GM19099 (cell line): ENCODE results near the gene FURIN.

Experiments
- POLR2A ChIP-seq: IDR thresholded peaks from 3 replicates; pipeline ENCODE4 v1.6.1; 2011; ENCODE audit warnings: low read depth; ENCODE audit not compliant: insufficient read length; ENCODE audit errors: extremely low read depth

Gene FURIN

DNA sequence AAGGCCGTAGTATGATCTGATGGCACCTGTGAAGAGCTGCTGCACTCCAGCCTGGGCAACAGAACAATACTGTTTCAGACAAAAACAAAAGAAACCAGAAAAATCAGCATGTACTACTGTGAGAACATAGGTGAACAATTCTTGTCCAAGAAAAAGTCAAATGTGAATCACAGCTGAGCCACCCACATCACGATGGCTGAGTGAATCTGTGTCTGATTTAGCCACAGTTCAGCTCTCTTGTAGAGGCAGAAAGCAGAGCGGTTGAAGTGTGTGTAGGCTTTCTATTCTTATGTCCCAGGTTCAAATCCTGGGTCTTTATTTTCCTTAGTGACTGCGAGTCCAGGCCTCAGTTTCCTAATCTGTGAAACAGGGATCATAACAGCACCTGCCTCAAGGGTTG is 4.4 kb upstream of the FURIN start:
- TF ChIP-seq POLR2A: no peak

GRCh38 chr15:90864507-90864906 is 3.9 kb upstream of the FURIN start:
- TF ChIP-seq POLR2A: no peak

DNA sequence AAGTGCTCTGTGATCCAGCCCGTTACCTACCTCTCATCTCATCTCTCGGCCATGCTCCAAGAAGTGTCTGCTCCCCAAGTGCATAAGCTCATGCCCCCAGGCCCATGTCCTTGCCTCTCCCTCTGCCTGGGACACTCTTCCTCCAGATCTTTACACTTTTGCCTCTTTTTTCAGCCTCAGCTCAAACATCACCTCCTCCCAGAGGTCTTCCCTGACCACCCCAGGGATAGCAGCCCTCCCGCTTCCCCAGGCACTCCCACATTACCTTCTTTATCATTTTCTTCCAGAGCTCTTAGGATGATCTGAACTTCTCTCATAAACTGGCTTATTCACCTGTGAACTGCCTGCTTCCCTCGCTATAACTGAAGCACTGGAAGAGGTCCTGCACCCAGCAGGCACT is 2.7 kb upstream of the FURIN start:
- TF ChIP-seq POLR2A: no peak

DNA sequence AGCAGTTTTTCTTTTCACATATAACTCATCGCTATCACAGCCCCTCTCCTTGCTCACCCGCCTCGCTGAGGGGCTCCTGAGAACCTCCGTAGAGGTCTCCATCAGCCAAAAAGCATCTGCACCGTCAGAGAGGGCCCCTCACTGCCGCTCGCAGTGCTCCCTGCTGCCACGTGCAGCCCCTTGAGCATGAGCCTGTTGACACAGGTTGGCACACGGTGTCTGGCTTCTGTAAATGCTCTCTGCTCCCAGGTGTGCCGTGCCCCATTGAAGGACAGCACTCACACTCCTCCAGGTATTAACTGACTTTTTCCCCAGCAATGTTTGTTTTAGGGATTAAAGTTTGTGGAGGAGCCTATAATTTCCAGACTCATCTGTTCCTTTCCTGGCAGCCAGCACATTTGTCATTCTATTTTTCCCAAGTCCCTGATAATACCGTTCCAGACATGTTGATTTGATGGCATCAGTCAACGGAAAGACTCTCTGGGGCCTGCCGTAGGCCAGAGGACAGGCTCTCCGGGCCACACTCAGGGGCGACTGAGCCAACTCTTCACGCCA is 2.1 kb upstream of the FURIN start:
- no peak for TF ChIP-seq POLR2A

- TF ChIP-seq POLR2A: no peak
Observed at GRCh38 chr15:90866800-90867199, 1.6 kb upstream of the FURIN start.

DNA sequence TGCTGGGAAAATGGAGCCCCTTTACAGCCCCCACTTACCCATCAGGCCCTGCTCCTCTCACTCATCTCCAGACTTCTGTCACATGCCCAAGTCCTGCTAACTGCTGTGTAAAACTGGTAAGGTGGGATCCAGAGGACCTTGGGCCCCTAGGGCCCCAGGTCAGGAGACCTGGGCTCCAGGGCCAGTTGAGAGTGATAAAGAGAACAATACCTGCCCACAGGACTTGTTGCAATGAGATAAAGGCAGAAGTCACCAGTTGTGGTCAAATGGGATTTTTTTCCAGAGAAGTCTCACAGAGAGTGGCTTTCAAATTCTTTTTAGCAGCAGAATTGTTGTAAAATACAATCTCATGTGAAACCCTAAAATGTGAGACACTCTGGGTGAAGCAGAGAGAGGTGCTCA is 753 bp downstream of the FURIN start:
- no peak for TF ChIP-seq POLR2A

GRCh38 chr15:90869601-90870353 is 1.4 kb downstream of the FURIN start:
- TF ChIP-seq POLR2A: no peak

- no peak for TF ChIP-seq POLR2A
Observed at GRCh38 chr15:90870354-90871138, 2.2 kb downstream of the FURIN start.

DNA sequence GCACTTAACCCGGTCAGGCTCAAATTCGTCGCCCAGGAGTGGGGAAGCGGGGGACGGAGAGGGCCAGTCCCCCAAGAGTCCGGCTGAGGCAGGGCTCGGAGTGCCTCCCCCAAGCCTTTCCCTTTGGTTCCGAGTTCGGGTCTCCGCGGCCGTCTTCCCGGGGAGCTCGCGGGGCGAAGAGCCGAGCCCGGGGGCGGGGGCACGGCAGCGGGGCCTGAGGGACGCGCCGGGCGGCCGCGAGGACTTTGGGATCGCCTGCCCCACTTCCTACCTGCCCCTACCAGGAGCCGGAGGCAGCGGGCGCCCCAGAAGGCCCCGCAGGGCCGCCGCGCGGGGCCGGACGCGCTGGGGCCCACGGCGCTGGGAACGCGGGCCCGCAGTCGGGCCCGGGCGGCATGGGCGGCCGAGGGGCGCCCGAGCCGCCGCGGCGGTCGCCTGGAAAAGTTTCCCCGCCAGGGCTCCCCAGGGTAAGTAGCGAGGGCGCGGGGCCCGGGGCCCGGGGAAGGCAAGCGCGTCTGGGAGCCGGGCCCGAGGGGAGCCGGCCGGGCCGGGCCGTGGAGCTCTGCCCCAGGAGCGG is 2.8 kb downstream of the FURIN start:
- TF ChIP-seq POLR2A: no peak

DNA sequence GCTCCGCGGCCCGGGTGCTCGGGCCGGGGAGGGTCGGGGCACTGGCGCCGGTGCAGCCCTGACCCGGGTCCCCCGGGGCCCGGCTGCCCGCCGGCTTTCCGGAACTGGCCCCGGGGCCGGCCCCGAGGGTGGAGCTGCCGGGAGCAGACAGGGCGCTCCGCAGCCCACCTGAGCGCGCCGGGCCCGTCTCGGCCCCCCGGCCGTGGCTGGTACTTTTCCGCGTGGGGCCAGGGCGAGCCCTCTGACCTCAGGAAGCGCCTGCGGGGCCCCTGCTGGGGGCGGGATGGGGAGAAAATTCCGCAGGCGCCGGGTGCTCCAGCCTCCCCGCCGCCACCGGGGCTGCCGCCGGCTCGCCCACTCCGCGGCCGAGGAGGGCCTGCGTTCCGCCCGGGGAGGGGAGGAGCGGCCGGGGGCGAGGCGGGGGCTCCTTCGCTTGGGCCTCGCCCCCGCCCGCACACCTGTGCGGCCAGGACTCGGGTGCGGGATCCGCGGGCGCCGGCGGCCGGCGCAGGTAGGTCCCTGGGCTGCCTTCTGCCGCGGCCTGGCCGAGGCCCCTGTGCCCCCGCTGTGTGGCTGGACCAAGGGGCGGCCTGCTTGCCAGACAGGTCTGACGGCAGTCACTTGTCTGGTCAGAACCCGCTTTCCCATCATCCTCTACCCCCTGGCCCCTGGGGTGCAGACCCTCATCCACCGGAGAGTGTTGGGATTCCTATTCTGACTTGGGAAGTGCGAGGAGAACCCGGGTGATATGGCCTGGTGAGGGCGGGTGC is 3.5 kb downstream of the FURIN start:
- TF ChIP-seq POLR2A: peak; percentile 43

DNA sequence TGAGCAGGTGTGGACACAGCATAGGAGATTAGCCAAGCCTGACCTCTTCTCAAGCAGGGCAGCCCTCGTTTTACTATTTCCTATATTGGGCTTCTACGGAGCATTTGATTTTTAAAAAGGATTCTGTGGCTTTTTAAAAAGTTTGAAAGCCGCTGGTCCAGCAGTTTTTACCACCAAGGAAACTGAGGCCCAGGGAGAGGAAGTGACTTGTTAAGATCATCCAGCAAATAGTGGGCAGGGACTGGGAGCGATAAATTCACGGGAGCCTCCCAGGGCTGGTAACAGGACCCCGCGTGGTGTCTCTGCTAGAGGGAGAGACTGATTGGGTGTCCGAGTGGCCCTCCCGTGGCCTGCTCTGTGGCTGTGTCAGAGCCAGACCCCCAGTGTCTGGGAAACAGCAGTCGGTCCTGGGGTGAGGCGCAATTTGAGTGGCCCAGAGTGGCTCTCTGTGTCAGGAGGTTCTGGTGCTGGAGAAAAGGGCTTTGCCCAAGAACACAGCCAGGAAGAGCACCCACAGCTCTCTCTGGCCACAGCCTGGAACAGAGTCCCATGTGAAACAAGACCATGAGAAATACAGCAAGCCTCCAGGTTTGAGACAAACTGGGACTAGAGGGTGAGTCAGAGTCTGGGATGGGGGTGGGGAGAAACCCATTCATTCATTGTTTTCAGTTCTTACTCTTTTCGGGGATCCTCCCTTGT is 4.2 kb downstream of the FURIN start:
- peak; percentile 23 for TF ChIP-seq POLR2A

DNA sequence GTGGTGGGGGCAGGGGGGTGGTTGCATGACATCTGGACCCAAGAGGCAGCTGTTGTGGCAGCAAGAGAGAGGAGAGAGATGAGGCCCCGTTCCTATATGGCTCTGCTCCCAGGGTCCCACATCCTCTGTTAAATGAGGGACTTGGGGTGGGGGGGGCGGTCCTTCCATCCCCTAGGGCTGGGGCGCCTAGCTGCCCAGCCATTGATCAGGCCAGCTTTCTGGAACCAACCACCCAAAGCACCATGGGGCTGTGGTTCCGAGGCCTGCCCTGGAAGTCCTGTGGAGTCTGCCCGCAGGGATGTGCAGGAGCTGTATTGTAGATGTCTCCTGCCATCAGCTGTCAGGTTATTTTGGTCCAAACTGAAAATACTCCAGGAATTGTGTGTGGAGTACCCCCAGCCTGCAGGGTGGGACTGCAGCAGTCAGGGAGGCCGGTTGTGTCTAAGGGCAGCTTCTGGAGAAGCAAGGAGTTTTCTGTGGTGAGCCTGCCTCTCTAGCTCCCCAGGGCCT is 5.2 kb downstream of the FURIN start:
- no peak for TF ChIP-seq POLR2A

- TF ChIP-seq POLR2A: no peak
Observed at GRCh38 chr15:90873998-90874605, 5.7 kb downstream of the FURIN start.

- TF ChIP-seq POLR2A: no peak
Observed at GRCh38 chr15:90875549-90875981, 7.2 kb downstream of the FURIN start.
